GM20431 (cell line): ENCODE results near the gene SLC23A2.

ENCODE experiments used
- in situ Hi-C: fragments of 300-500 bp; cut with MseI, MboI; formaldehyde crosslinking; loops from one replicate; pipeline ENCODE4 v1.15.0; 2020; ENCODE audit warnings: low sequenced_read_pairs; ENCODE audit not compliant: unreplicated experiment

Gene SLC23A2

DNA sequence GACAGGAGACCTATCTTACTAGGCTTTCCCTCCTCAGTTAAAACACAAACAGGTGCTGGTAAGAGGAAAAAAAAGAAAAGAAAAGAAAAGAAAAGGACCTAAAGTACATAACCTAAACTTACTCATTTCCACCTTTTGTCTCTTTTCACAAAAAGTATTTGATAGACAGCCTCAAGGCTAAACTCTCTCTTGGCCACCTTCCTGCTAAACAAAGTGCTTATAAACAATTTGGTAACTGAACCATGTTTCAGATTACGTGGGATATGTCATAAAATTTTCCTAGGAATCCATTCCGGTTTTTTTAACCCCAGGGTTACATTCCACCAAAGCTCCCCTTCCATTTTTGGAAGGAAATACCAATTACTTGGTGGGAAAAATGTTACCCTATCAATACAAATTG, 170.6 kb downstream of the SLC23A2 start:
- in situ Hi-C loops: no loop called here

DNA sequence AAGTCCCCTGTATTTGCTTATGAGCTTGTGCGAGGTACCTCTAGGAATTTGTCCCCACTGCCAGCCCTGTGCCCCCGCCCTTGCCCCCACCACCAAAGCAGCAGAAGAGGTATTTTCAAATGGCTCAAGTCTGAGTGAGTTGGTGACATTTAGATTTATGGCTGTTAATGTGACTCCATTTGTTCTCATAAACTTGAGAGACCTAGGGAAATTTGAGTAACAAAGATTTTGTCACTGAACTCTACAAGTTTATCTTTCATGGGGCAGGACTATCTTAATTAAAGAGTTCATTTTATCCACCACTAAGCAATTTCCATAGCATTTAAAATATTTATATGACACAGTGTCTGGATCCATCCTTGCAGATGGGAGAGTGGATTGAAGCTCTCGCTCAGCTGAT, 171.1 kb downstream of the SLC23A2 start:
- in situ Hi-C loops: no loop called here

- in situ Hi-C loops: no loop called here
Observed at GRCh38 chr20:4829514-4830215, 171.6 kb downstream of the SLC23A2 start.

- in situ Hi-C loops: no loop called here
Observed at GRCh38 chr20:4828830-4829513, 172.3 kb downstream of the SLC23A2 start.

DNA sequence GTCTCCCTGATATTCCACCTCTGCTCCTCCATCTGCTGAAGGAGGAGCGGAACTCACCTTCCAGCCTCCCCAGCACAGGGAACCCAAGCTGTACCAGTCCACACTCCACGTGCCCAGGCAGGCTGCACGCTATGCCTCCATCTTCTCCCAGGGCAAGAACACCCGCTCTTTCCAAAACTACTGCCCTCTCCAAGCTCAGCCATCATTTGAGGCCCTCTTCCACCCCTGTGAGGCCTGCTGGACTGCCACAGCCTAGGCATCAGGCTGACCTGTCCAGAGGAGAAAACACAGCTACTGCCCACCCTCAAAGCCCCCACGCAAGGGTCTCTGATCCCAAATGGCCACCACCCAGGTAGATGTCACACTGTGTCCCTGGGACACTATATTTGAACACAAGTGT, 179.7 kb downstream of the SLC23A2 start:
- in situ Hi-C loops: no loop called here

GRCh38 chr20:4820806-4821518, 180.3 kb downstream of the SLC23A2 start:
- in situ Hi-C loops: no loop called here

DNA sequence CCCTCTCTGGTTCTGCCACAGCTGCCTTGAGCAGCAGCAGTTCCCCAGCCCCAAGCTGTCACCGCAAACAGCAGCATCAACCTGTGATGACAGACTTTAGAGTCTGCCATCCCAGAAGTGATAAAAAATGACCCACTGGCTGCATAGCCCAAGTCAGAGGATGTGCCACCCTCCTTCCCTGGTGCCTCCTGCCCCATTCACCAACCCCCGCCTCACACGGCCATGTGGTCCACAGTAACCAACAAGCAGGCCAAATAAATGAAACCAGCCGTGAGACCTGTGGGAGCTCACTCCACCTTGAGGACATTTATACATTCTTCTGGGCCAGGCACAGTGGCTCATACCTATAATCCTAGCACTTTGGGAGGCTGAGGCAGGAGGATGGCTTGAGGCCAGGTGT, 181.4 kb downstream of the SLC23A2 start:
- in situ Hi-C loops: no loop called here

- in situ Hi-C loops: no loop called here
Observed at GRCh38 chr20:4817230-4817671, 184.1 kb downstream of the SLC23A2 start.

GRCh38 chr20:4815628-4816027, 185.7 kb downstream of the SLC23A2 start:
- in situ Hi-C loops: no loop called here

DNA sequence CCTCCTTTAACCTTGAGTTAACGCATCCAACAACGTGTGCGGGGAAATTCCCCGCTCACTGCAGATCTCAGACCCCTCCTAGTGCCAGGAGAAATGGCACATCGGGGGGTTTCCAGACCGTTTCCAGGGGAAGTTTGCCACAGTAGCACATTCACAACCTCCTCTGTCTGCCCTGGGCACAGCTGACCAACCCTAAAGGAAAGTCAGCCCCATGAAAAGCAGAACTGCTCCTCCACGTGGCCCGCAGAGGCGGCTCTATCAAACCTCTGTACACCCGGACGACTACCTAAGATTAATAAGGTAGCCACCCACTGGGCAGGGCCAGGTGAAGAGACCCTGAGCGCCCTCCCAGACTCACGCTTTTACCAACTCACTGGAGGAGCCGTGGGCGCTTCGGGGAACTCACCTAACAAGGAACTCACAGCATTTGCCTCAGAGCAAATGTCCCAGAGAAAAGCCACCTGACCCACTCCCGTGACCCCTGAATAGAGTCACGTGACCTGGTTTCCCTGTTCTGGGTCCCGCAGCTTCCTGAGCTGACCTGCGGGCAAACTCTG, 186.5 kb downstream of the SLC23A2 start:
- in situ Hi-C loops: no loop called here

- in situ Hi-C loops: no loop called here
Observed at GRCh38 chr20:4813863-4814695, 187.2 kb downstream of the SLC23A2 start.

GRCh38 chr20:4813076-4813862, 188.0 kb downstream of the SLC23A2 start:
- in situ Hi-C loops: no loop called here

DNA sequence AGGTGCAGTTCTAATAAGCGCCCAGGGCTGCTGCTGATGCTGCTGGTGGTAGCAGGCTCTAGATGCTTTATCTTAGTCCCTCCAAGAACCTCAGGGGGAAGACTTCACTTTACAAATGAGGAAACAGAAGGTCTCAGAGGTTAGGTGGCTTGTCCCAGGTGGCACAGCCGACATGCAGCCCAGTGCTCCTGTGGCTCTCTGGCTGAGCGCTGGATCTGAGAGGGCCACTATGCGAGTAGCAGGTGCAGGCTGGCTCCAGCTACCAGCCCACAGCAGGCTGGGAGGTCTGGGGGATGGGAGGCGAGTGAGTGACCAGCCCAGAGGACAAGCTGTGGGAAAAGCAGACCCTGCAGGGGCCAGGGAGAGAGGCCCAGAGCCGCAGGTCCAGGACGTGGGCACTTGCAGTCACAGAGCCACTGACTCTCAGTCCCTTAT, 188.7 kb downstream of the SLC23A2 start:
- in situ Hi-C loops: no loop called here

DNA sequence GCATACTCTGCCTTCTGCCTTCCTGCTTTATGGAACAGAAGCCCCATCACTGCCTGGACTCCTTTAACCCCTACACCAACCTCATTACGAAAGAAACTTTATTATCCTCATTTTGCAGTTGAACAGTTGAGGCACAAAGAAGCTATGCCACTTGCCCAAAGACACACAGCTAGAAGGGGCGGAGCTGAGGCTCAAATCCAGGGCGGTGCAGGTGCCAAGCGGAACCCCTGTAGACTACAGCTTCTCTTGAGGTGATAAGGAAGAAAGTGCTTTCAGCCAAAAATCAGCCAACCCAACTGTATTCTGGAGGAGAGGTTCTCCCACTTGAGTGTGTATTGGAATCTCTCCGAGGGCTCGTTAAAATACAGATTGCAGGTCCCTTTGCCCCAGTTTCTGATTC, 189.1 kb downstream of the SLC23A2 start:
- in situ Hi-C loops: no loop called here

DNA sequence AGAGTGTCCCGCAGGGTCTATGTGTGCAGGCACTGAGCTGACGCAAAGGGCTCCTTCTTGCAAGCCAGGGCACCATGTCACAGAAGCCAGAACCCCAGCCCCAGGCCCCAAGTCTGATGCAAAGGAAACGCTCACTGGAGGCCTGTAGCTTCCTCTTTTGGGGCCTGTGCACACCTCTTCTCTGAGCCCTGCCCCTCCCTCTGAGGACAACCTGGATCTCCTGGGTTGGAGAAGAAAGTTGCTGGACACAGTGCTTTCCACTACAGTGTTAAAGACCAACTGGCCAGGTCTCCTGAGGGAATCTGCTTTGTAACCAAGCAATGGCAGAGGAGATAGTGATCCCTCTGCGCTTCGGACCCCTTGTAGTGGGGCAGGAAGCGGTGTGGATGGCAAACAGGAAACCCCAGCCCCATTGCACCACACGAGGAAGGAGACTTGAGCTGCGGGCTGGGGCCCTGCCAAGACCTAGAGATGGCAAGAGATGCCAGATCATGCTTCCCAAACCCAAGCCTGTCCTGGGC, 189.6 kb downstream of the SLC23A2 start:
- in situ Hi-C loops: no loop called here

- in situ Hi-C loops: no loop called here
Observed at GRCh38 chr20:4811257-4811656, 190.1 kb downstream of the SLC23A2 start.

DNA sequence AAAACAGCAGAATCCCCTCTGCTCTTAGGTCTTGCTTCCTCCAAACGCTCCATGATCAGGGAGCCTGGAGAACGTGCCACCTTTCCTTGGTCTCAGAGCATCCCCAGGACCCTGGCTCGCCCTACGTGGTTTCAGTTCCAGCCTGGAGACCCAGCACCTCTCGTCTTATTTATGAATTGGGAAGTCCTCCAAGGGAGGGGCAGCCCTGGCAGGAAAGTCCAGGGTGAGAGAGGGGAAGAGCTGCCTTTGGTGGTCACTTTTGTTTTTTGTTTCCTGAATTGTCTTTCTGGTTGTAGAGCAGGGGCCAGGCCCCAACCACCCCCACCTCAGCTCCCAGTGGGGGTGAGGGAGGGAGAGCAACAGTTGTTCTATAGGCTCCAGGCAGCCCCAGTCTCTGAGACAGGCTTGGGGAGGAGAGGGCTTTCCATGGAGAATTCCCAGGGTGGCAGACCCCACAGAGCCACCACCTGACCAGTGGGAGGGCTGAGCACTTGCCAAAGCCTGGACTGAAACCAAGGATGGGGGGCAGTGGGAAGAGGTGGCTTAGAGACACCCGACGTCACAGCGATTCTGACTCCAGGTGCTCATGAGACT, 190.8 kb downstream of the SLC23A2 start:
- in situ Hi-C loops: no loop called here

GRCh38 chr20:4809707-4810106, 191.6 kb downstream of the SLC23A2 start:
- in situ Hi-C loops: no loop called here

DNA sequence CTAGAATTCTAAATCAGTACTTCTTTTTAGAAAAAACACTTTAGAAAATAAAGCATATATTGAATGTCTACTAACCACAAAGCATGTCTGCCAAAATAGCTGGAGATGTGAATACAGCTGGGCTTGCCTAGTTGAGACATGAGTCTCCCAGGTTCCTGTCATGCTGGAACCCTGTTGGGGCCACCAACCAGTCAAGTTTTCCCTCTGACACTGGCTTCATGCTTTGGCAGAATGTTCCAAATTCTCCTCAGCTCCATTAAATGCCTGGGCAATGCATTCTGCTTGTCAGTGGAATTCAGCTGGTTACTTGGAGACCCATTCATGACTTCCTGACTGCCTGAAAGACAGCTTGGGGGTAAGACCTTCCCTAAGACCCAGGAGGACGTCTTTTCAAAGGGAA, 192.4 kb downstream of the SLC23A2 start:
- in situ Hi-C loops: no loop called here
